MV-4-11 (cell line): ENCODE data around the gene METTL24.
"Not testable (repeated sequence)": the region's sequence is repeated elsewhere in the genome, so short reads cannot be mapped to it uniquely, and the experiment has no call there.

Experiments used
- DNase-seq: peaks from one replicate; lab custom pipeline; 2025; lab: John Stamatoyannopoulos, UW

Gene METTL24

DNA sequence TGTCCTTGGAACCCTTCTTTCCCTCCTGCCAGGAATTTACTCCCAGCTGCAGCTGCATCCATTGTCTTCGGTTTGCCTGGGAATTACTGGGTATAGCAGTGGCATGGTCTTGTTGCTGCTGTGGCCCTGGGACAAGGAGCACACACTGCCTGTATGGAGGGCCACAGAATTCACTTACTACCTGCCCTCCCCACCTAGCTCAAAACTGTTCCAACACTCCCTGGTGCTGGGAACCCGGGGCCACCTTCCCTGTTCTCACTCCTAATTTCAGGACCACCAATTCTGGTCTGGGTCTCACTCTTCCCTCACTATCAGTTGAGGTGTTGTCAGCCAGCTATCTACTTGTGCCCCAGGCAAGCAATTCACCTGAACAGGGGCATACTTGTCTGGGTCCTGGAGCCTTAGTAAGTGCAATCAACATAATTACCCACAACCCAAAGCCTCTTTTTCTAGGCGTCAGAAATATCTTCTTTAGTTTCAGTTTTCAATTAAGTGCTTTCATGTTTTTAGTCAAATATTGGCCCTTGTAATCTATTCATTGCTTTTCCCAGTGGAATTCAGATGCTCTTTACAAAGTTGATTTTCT lies 47.2 kb downstream of the METTL24 start:
- DNase-seq = no peak

GRCh38 chr6:110309432-110309831 lies 48.7 kb downstream of the METTL24 start:
- DNase-seq = not testable (repeated sequence)

DNA sequence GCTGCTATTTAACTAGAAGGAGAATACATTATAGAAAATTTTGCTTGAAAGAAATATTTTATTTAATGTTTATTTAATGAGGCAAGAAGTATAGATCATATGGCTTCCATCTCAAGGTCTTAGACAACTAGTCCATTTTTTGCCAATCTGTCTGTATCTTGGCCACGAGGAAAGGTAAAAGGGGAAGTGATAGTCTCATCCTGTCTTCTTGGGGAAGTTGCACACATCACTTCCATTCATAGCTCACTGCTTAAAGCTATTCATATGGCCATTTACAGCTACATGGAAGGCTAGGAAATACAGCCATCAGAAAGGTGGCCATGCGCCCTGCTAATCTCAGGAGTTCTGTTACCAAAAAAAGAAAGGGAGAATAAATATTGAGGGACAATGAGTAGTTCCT lies 50.8 kb downstream of the METTL24 start:
- peak; percentile 54 for DNase-seq

DNA sequence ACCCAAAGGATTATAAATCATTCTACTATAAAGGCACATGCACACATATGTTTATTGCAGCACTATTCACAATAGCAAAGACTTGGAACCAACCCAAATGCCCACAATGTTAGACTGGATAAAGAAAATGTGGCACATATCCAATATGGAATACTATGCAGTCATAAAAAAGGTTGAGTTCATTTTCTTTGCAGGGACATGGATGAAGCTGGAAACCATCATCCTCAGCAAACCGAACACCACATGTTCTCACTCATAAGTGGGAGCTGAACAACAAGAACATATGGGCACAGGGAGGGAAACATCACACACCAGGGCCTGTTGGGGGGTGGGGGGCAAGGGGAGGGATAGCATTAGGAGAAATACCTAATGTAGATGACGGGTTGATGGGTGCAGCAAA lies 52.3 kb downstream of the METTL24 start:
- DNase-seq = not testable (repeated sequence)

DNA sequence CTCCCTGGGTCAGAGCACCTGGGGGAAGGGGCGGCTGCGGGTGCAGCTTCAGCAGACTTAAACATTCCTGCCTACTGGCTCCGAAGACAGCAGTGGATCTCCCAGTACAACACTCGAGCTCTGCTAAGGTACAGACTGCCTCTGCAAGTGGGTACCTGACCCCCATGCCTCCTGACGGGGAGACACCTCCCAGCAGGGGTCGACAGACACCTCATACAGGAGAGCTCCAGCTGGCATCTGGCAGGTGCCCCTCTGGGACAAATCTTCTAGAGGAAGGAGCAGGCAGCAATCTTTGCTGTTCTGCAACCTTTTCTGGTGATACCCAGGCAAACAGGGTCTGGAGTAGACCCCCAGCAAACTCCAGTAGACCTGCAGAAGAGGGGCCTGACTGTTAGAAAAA lies 54.5 kb downstream of the METTL24 start:
- not testable (repeated sequence) for DNase-seq

DNA sequence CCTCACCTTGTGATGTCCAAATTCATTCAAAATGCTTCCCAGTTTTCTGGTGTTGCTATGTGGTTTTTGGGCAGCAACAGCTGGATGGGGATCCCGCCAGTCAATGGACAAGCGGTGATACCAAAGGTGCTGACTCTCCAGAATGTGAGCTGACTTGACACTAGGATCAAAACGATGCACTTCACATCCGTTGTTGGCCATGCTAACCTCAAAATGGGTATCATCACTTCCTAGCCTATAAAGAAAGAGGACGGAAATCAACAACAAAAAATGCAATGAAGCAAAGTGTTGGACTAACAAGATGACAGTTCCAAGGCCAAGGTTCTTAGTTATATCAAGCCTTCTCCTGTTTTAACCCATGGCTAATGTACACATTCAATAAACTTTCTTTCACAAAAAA lies 59.2 kb downstream of the METTL24 start:
- DNase-seq = no peak

- DNase-seq = no peak
Observed at GRCh38 chr6:110298411-110298810, 59.7 kb downstream of the METTL24 start.

- DNase-seq = peak; percentile 43
Observed at GRCh38 chr6:110296241-110297025, 61.7 kb downstream of the METTL24 start.

- DNase-seq = no peak
Observed at GRCh38 chr6:110295451-110296165, 62.5 kb downstream of the METTL24 start.

- no peak for DNase-seq
Observed at GRCh38 chr6:110287462-110288341, 70.4 kb downstream of the METTL24 start.

DNA sequence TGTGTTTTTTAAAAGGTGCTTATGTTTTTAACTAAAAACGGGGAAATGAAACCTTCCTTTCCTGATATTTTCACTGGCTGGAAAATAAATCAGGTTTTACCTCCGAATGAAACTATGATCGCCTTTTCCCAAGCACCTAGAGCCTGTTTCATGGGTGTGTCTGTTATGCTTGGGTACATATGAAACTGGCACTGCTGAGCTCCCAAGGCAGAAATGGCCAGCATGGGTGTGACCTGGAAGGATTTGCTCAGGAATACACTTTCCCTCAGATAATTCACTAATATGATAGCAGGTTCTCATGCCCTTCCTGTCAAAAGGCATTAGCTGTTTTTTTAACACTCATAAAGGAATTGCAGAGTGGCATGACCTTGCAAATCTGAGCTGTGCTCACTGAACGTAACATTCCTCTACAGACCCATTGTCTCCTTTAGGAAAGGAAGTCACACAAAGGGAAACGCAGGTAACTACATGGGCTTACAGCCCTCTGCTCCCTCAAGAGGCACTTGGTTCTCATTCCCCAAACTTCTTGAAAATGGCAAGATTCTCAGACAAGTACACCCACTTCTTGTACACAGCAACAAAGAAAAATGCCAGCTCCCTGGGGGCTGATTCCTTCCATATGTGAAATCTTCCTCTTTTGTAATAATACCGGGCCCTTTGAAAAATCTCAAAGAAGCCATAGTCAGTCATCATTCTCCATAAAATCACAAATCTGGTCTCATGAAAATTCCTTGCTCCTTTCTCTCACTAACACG lies 72.7 kb downstream of the METTL24 start:
- no peak for DNase-seq

DNA sequence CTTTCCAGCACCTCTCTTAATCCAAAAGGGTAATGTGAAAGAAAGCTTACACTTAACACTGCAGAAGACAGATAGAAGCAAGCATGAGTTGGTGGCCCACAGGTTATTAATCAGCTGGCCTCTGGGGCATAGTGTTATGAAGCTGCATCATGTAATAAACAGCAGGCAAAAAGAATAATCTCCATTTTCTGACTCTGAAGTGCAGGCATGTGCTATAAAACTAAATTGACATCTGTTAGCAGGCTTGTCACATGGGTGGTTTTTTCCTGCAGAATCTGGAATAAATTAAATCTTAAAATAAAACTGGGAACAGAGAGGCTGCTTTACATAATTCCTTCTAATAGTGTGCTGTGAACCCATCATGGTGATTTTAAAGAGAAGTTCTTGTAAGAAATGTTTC lies 73.3 kb downstream of the METTL24 start:
- no peak for DNase-seq

DNA sequence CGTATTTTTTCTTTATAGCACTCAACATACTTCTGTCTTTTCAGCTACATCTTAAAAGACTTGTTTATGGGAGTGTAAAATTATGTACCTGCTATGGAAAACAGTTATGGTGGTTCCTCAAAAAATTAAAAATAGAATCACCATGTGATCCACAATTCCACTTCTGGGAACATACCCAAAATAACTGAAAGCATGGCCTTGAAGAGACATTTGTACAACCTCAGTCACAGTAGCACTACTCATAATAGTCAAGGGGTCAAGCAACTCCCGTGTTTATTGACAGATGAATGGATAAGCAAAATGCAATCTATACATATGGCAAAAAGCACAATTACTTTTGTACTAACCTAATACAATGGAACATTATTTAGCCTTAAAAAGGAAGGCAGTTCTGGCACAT lies 74.5 kb downstream of the METTL24 start:
- DNase-seq = no peak

- DNase-seq = no peak
Observed at GRCh38 chr6:110282412-110282811, 75.7 kb downstream of the METTL24 start.

DNA sequence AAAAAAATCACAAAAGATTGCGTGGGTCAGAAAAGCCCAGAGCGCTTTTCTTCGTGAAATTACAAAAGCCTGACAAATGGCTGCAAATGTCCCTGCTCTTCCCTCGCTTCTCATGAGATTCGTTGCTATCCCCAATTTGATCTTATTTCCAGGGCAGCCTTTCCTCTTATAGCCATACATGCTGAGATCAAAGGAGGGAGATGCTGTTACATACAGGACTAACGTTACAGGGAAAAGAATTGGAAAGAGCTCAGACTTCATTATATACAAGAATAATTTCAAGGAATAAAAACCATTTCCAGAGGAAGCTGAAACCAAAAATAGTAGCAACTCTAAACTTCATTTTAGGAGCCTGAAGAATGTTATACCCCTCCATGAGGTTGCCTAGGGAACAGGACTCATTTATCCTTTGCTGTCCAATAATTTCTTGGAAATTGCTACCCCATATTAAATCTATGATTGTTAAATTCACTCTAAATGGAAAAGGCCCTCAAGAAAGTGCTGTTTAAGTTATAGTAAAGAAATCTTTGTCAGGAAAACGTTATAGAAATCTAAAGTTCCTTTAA lies 81.0 kb downstream of the METTL24 start:
- no peak for DNase-seq

DNA sequence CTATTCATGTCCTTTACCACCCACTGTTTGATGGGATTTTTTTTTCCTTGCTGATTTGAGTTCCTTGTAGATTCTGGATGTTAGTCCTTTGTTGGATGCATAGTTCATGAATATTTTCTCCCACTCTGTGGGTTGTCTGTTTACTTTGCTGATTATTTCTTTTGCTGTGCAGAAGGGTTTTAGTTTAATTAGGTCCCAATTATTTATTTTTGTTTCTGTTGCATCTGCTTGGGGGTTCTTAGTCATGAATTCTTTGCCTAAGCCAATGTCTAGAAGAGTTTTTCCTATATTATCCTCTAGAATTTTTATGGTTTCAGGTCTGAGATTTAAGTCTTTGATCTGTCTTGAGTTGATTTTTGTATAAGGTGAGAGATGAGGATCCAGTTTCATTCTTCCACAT lies 85.4 kb downstream of the METTL24 start:
- DNase-seq = not testable (repeated sequence)

DNA sequence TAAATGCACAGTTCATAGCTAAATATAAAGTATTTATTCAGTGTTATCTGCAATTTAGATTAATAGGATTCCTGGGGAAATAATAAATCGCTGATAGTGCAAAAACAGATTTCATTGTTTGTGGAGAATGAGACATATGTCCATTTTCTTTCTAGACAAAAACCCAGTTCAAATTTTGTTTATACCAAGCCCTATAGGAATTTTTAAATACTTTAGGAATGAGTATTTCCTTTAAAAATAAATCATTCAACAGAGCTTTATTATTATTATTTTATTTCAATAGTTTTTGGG lies 86.5 kb downstream of the METTL24 start:
- no peak for DNase-seq

DNA sequence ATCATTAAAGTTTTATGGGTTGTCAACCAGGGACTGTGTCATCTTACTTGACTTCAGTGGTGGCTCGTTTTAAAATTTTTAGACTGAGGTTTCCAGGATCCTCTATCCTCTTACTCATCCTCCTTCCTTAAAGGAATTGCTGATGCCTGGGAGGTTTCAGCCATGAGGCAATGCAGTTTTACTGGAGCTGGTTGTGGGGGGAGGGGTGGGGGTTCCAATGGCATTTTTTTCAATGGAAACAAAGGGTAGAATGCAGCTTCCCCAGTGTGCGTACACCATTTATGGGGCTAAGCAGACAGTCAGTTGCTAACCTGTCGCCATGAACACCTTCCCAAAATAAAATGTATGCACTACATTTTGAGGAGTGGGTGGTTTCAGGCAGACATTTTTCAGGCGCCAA lies 88.0 kb downstream of the METTL24 start:
- no peak for DNase-seq

GRCh38 chr6:110269623-110270022 lies 88.5 kb downstream of the METTL24 start:
- DNase-seq = no peak

DNA sequence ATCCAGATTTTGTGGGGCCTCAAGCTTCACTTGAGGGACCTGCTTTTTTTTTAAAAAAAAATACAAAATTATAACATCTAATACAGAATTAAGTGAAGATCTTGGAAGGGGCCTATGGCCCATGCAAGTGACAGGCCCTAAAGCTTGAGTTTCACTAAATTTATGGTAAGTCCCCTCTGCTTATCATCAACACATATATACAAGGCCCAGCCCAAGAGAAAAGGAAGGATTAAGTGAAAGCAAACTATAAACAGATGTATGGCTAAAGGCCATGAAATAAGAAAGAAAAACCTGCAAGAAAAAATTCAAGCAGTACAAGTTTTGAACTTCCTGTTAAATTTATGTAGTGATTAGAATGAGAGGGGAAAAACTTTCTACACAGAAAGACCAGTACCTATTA lies 91.2 kb downstream of the METTL24 start:
- DNase-seq = no peak

DNA sequence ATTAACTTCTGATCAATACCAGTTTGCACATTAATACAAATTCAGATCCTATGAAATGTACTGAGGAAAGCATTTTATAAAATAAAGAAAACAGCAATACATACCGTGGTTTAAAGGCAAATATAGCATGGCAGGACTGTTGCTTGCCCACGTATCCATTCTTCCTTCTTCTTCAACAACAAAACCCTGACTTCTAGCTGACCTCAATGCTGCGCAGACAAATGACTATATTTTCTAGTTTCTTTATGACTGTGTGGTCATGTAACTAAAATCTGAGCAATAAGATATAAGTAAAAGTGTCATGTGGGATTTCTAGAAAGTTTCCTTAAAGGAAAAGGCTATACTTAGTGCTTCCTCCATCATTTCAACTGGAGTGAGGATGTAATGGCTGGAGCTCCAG lies 92.9 kb downstream of the METTL24 start:
- no peak for DNase-seq
